Measurements from ENCODE around the gene SCML1.

SCML1 gene, protein sequence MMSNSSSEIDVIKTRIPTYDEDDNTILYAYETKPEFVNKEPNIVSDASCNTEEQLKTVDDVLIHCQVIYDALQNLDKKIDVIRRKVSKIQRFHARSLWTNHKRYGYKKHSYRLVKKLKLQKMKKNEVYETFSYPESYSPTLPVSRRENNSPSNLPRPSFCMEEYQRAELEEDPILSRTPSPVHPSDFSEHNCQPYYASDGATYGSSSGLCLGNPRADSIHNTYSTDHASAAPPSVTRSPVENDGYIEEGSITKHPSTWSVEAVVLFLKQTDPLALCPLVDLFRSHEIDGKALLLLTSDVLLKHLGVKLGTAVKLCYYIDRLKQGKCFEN

DNA sequence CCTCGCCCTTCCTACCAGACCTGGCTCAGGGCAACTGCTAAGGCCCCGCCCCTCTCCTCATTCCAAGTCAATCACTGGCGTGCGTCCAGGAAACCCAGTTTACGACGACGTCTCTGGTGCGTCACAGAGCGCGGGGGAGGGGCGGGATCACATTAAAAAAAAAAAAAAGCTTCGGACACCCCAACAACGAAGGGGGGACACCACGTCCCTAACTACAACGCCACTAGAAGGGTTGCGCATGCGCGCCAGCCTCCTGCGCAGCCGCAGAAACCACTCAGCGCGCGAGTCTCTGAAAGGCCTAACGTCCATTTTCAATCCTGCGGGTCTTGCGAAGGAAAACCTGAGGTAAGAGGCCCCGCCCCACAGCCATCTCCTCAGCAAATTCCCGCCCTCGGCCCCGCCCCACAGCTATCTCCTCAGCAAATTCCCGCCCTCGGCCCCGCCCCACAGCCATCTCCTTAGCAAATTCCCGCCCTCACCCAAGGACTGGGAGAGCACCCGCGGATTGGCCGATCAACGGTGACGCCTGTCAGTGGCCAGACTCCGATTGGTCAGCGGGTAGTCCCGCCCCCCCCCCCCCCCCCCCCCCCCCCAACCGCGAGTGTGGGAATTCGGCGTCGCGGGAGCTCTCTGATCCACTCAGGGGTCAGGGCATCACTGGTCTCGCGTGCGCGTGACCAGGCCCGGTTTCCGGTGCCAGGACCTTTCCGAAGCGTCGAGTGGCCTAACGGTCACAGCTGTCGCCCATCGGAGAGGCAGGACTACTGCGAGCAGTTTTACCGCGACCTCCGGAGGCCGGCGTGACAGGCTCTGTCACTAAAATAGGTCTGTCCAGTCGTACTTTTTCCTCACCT lies at the start of gene SCML1:
SCML1 (plus strand) TSS at position 638 of the 854 bp plus-strand sequence. CDS start 6,694 bp downstream, outside the sequence.
- H3K4me3 Mint-ChIP-seq = peak within 1 kb of the TSS; percentile 88
- H3K27ac Mint-ChIP-seq = peak within 1 kb of the TSS; percentile 93
- H3K27me3 Mint-ChIP-seq = no peaks in the 10 kb centered on the region
- H3K9me3 Mint-ChIP-seq = no peaks in the 10 kb centered on the region
- H3K4me1 Mint-ChIP-seq (ENCODE audit: low read depth) = peaks cover 29% of the 10 kb centered on the region
- H3K36me3 Mint-ChIP-seq (ENCODE audit: low read depth) = no peaks in the 10 kb centered on the region

DNA sequence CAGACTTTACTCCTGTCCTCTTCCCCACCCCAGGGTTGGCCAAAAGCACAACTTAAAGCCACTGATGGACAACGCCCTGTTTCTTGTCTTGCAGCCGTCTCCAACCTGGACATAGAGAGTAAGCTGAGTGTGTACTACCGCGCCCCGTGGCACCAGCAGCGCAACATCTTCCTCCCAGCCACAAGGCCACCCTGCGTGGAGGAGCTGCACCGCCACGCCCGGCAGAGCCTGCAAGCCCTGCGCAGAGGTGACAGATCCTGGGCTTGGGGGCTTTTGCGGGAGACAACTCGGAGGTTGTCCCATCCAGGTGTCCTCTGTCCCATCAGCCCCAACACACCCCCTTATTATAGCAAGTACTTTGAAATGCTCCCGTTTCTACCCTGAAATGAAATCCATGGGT lies 49.6 kb upstream of the SCML1 start:
- Mint-ChIP-seq H3K4me3 (no peak overlapping the region), H3K27me3 (no peaks in the 10 kb centered on the region), H3K27ac (no peak overlapping the region), H3K36me3 (ENCODE audit: low read depth) (no peaks in the 10 kb centered on the region), H3K9me3 (no peaks in the 10 kb centered on the region), H3K4me1 (ENCODE audit: low read depth) (peaks cover 18% of the 10 kb centered on the region)

DNA sequence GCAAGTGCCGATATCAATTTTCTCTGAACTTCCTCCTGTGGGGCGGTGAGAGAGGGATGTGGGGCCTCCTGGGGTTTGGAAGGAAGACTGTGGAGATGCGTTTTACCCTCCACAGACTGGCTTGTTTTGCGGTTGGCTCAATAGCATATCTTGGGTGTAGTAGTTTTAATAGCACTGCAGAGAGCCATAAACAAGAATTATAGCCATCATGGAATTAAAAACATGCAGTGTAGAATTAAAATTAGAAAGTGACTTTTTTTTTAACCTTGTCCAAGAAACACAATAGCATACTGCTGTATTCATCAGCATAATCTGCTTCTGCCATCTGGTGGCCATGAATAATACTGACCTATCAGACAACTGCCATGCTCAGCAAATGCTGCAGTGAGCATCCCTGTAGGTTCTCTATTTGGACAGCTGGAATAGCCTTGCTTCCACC lies 47.3 kb upstream of the SCML1 start:
- H3K4me1 Mint-ChIP-seq (ENCODE audit: low read depth) = peaks cover 4% of the 10 kb centered on the region
- H3K9me3 Mint-ChIP-seq = no peaks in the 10 kb centered on the region
- H3K27me3 Mint-ChIP-seq = no peaks in the 10 kb centered on the region
- H3K27ac Mint-ChIP-seq = no peak overlapping the region
- no peak overlapping the region for H3K4me3 Mint-ChIP-seq
- H3K36me3 Mint-ChIP-seq (ENCODE audit: low read depth) = no peaks in the 10 kb centered on the region

DNA sequence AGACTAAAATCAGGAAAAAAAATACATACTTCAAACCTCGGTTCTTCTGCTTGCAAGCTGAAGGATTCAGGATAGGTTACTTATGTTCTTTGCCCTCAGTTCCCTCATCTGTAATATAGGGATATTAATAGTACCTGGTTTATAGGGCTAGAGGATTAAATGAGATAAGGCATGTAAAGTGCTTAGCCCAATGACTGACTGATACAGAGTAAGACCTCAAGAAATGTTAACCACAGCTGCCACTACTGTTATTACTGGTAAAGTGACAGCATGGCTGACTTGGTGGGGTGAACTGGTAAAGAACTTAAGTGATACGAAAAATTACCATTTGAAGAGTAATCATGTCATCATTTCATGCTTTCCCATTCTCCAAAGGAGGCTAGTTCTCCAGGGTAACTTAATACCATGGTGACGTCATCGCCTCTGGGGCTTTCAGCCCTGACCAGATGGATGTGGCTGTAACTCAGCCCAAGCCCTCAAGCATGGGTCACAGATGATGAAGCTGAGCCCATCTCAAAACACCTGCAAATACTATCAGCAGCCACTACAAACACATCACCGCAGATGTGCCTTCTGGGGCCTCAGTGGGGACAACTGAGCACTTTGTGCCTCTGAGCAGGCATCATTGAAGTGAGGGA lies 44.5 kb upstream of the SCML1 start:
- Mint-ChIP-seq H3K27ac (no peak overlapping the region), H3K9me3 (no peaks in the 10 kb centered on the region), H3K4me3 (no peak overlapping the region), H3K27me3 (no peaks in the 10 kb centered on the region), H3K36me3 (ENCODE audit: low read depth) (no peaks in the 10 kb centered on the region), H3K4me1 (ENCODE audit: low read depth) (peaks cover 4% of the 10 kb centered on the region)

DNA sequence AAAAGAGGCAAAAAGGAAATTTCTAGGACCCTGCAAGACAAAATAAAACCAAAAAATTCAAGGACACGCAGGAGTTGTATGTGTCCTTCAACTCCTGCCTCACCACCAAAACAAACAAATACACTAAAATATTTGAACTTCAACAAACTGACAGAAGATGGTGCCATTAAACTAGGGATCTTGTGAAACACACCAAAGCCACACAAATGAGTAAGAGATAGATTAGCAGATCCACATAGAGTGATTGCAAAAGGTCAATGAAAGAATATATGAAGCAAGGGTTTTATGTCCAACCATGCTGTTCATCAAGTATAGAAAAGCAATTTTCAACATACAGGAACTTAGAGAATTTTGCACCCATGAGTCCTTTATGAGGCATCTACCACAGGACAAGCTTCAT lies 40.1 kb upstream of the SCML1 start:
- Mint-ChIP-seq H3K4me1 (ENCODE audit: low read depth) (no peaks in the 10 kb centered on the region), H3K9me3 (no peaks in the 10 kb centered on the region), H3K4me3 (no peak overlapping the region), H3K36me3 (ENCODE audit: low read depth) (no peaks in the 10 kb centered on the region), H3K27me3 (peaks cover 5% of the 10 kb centered on the region), H3K27ac (no peak overlapping the region)

DNA sequence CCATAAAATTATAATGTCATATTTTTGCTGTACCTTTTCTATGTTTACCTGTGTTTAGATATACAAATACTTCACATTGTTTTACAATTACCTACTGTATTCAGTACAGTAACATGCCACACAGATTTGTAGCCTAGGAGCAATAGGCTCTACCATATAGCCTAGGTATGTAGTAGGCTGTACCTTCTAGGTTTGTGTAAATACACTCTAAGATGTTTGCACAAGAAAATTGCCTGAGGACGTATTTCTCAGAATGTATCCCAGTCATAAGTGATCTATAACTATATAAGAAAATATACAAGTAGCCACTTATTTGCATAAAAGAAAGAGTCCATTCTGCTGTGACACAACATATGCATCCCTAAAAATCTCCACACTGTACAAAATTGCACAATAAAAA lies 36.3 kb upstream of the SCML1 start:
- no peaks in the 10 kb centered on the region for H3K4me1 Mint-ChIP-seq (ENCODE audit: low read depth)
- H3K36me3 Mint-ChIP-seq (ENCODE audit: low read depth) = no peaks in the 10 kb centered on the region
- H3K27me3 Mint-ChIP-seq = peaks cover 5% of the 10 kb centered on the region
- no peak overlapping the region for H3K27ac Mint-ChIP-seq
- no peaks in the 10 kb centered on the region for H3K9me3 Mint-ChIP-seq
- H3K4me3 Mint-ChIP-seq = no peak overlapping the region

DNA sequence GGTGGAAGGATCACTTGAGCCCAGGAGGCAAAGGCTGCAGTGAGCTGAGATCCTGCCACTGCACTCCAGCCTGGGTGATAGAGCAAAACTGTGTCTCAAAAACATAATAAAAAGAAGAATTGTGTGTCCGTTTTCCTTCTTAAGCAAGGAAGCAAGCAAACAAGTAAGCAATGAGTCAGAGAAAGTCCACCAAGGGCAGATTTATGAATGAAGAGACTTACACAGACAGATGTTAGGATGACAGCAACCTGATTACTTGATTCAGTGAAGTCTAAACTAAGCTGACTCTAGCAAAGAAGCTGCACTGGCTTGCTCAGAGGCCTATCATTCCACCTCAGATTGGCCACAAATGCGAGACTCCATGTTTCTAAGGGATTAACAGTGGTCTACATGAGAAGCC lies 34.1 kb upstream of the SCML1 start:
- Mint-ChIP-seq H3K4me1 (ENCODE audit: low read depth) (no peaks in the 10 kb centered on the region), H3K36me3 (ENCODE audit: low read depth) (no peaks in the 10 kb centered on the region), H3K9me3 (no peaks in the 10 kb centered on the region), H3K27ac (no peak overlapping the region), H3K4me3 (no peak overlapping the region), H3K27me3 (peaks cover 9% of the 10 kb centered on the region)

DNA sequence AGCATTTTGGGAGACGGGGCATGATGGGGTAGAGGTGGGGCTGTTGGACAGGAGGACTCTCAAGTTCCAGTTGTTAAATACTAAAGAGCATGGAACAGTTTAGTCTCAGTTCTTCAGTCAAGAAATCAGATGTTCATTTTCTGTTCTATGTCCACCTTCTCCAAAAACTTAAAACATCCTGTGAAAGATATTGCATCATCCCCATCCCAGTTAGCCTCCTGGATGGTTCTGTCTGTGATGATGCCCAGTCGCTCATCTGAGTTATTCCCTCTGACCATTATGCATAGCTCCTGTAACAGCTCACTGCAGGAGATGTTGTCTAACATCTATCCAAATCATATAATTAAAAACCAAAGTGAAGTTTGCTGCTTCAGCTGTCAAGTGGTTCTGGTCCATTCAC lies 32.1 kb upstream of the SCML1 start:
- H3K4me3 Mint-ChIP-seq = no peak overlapping the region
- peaks cover 10% of the 10 kb centered on the region for H3K27me3 Mint-ChIP-seq
- no peak overlapping the region for H3K27ac Mint-ChIP-seq
- H3K9me3 Mint-ChIP-seq = no peaks in the 10 kb centered on the region
- no peaks in the 10 kb centered on the region for H3K36me3 Mint-ChIP-seq (ENCODE audit: low read depth)
- no peaks in the 10 kb centered on the region for H3K4me1 Mint-ChIP-seq (ENCODE audit: low read depth)

DNA sequence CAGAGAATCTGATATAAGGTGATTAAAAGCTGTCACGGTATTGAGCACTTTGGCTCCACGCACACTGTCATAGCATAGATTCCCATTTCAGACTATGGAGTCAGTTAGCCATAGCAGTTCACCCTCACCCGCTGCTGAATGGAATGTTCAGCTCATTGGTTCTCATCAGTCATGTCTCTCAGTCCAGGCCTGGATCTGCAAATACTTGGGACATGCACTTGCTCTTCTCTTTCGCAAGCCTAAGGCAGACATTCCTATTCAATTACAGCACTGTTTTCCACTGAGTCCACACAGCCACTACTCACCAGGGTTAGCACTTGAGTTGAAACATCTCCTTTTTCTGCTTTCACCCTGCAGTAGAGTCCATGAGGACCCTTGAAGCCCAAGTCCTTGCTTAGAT lies 30.6 kb upstream of the SCML1 start:
- Mint-ChIP-seq H3K27ac (no peak overlapping the region), H3K4me3 (no peak overlapping the region), H3K9me3 (no peaks in the 10 kb centered on the region), H3K36me3 (ENCODE audit: low read depth) (no peaks in the 10 kb centered on the region), H3K27me3 (peaks cover 7% of the 10 kb centered on the region), H3K4me1 (ENCODE audit: low read depth) (no peaks in the 10 kb centered on the region)

DNA sequence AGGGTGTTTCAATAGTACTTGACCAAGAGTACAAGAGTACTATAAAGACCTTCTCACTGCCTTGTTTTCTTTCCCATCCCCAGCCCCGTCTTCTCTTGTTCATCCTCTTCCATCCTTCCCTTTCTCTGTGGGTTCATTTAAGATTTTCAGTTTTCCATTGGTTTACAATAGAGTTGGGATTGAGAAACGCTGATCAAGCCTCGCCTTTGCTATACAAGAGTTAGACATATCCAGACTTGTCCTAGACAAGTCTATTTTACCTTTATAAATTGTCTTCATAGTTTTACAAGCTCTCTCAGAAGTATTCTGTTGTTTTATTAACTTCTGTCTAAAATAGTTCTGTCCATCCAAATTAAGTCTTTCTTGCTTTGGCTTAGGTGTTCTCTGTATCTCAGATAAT lies 29.6 kb upstream of the SCML1 start:
- H3K36me3 Mint-ChIP-seq (ENCODE audit: low read depth) = no peaks in the 10 kb centered on the region

DNA sequence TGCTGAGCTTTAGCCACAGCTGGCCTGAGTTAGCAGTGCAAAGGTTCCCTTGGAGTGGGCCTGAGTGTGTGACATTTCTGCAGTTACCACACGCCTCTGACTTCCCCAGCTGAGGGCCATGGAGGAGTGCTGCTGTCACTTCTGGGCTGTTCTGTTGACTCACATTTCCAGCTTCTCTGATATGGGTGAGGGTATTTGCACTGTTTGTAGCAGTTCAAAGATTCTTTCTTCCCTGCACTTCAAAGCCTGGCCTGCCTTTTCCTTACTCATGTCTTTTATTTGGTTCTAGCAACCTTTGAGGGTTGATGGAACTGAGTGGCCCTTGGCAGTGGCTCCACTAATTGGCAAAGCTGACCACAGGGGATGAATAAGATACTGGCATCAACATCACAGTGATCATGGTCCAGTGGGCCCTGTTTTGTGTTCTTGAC lies 26.4 kb upstream of the SCML1 start:
- H3K4me1 Mint-ChIP-seq (ENCODE audit: low read depth) = no peaks in the 10 kb centered on the region
- no peak overlapping the region for H3K4me3 Mint-ChIP-seq
- H3K36me3 Mint-ChIP-seq (ENCODE audit: low read depth) = no peaks in the 10 kb centered on the region
- H3K9me3 Mint-ChIP-seq = no peaks in the 10 kb centered on the region
- H3K27me3 Mint-ChIP-seq = peaks cover 5% of the 10 kb centered on the region
- H3K27ac Mint-ChIP-seq = no peak overlapping the region

More for the DNA sequence above, 29.6 kb upstream of the SCML1 start:
- peaks cover 5% of the 10 kb centered on the region for H3K27me3 Mint-ChIP-seq
- no peak overlapping the region for H3K27ac Mint-ChIP-seq
- no peak overlapping the region for H3K4me3 Mint-ChIP-seq
- no peaks in the 10 kb centered on the region for H3K9me3 Mint-ChIP-seq
- H3K4me1 Mint-ChIP-seq (ENCODE audit: low read depth) = no peaks in the 10 kb centered on the region

DNA sequence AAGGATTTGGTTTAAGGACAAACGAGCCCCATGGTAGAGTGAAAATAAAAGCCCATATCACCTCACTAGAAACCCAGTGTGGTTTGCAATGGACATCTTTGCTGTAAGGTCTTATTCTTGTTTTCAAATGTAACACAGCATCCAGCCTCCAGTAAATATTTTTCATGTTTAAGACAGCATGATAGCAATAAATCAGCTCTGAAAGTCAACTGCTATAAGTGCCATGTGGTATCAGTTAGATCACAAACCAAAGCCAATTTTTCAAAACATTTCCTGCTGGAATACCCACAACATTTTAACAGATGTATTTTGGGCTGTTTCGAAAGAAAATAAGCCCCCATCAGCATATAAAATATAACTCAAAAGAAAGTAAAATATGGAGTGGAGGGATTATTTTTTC lies 24.0 kb upstream of the SCML1 start:
- Mint-ChIP-seq H3K27me3 (peaks cover under 1% of the 10 kb centered on the region), H3K27ac (no peak overlapping the region), H3K4me3 (no peak overlapping the region), H3K36me3 (ENCODE audit: low read depth) (no peaks in the 10 kb centered on the region), H3K4me1 (ENCODE audit: low read depth) (no peaks in the 10 kb centered on the region), H3K9me3 (no peaks in the 10 kb centered on the region)

DNA sequence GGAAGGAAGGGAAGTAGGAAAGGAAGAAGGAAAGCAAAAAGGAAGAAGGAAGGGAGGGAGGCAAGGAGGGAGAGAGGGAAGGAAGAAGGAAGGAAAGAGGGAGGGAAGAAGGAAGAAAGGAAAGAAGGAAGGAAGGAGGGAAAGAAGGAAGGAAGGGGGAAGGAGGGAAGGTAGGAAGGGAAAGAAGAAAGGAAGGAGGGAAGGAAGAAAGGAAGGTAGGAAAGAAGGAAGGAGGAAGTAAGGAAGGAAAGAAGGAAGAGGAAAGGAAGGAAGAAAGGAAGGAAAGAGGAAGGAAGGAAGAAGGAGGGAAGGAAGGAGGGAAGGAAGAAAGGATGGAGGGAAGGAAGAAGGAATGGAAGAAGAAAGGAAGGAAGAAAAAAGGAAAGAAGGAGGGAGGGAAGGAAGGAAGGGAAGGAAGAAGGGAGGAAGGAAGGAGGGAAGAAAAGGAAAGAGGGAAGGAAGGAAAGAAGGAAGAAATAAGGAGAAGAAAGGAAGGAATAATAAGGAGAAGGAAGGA lies 18.6 kb upstream of the SCML1 start:
- H3K4me1 Mint-ChIP-seq (ENCODE audit: low read depth) = no peaks in the 10 kb centered on the region
- no peaks in the 10 kb centered on the region for H3K9me3 Mint-ChIP-seq
- H3K27ac Mint-ChIP-seq = no peak overlapping the region
- H3K4me3 Mint-ChIP-seq = no peak overlapping the region
- H3K27me3 Mint-ChIP-seq = no peaks in the 10 kb centered on the region
- no peaks in the 10 kb centered on the region for H3K36me3 Mint-ChIP-seq (ENCODE audit: low read depth)

DNA sequence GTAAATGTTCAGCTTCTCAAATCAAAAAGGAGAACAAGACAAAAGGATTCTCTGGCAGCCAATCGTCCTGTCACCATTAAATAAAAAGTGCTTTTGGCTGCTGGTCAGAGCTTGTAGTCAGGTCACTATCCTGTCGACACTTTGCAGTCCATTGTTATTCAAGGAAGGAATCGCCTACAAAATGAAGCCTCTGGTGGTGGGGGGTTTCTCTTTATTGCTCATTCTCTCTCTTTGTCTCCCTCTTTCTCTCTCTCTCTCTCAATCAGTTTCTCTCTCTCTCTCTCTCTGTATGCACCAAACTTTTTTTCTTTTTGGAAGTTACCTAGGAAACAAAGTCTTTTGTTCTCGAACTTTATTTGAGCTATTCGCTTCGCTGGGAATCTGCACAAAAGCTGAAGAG lies 17.6 kb upstream of the SCML1 start:
- H3K27ac Mint-ChIP-seq = no peak overlapping the region

DNA sequence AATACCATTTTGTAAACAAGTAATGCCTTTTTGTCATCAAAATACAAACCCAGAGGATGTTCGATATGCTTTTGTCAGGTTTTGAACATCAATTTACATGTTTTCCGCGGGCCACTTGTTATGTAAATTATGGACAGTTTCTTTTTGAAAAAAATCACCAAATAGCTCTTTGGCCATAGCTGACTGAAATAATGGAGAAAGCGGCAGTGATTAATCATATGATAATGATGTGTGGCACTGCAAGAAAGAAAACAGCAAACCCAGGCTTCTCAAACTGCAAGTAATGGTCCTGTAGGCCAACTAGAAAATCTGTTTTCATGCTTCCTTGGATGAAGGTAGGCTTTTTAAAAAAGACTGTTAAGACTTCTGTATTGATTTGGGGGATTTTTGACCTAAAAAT lies 15.6 kb upstream of the SCML1 start:
- H3K4me3 Mint-ChIP-seq = no peak overlapping the region
- no peaks in the 10 kb centered on the region for H3K4me1 Mint-ChIP-seq (ENCODE audit: low read depth)
- no peaks in the 10 kb centered on the region for H3K36me3 Mint-ChIP-seq (ENCODE audit: low read depth)
- H3K27me3 Mint-ChIP-seq = no peaks in the 10 kb centered on the region
- H3K9me3 Mint-ChIP-seq = no peaks in the 10 kb centered on the region
- H3K27ac Mint-ChIP-seq = no peak overlapping the region

More for the DNA sequence above, 17.6 kb upstream of the SCML1 start:
- H3K36me3 Mint-ChIP-seq (ENCODE audit: low read depth) = no peaks in the 10 kb centered on the region
- H3K9me3 Mint-ChIP-seq = no peaks in the 10 kb centered on the region
- H3K27me3 Mint-ChIP-seq = no peaks in the 10 kb centered on the region
- no peak overlapping the region for H3K4me3 Mint-ChIP-seq
- H3K4me1 Mint-ChIP-seq (ENCODE audit: low read depth) = no peaks in the 10 kb centered on the region

Measured in stimulated activated naive CD8-positive, alpha-beta T cell treated with anti-CD3 and anti-CD28 coated beads, Interleukin-15, Interleukin-2, amounts not matched to agents 100 ng/mL and 50 ng/mL, for 24 hours (primary cell).